Transverse colon (tissue), 4 donors: ENCODE measurements around the gene GRPEL1. TPM values are rescaled to one million over a fixed set of nuclear protein-coding genes. Genes with fewer than 3 reads are reported as not detected.

Experiments used
- DNase-seq: peaks from one replicate; pipeline ENCODE4 v3.0.0-alpha.2; 2019
- H3K27ac ChIP-seq, 4 donors: fragments of 200-600 bp; sonication (generic); 2 replicates each; pipeline ENCODE4 v1.5.1; 2016 to 2018; ENCODE audit warnings: inconsistent platforms in 4 of 4
- H3K27me3 ChIP-seq: fragments of 200-600 bp; sonication (generic); 2 replicates; pipeline ENCODE4 v1.5.1; 2017; ENCODE audit warnings: inconsistent platforms
- H3K36me3 ChIP-seq, 4 donors: fragments of 200-600 bp; sonication (generic); 2 replicates each; pipeline ENCODE4 v1.5.1; 2017 to 2019; ENCODE audit warnings: inconsistent platforms in 4 of 4
- H3K4me1 ChIP-seq, 4 donors: fragments of 200-600 bp; sonication (generic); 2 replicates each; pipeline ENCODE4 v1.5.1; 2017 to 2020; ENCODE audit warnings: inconsistent platforms in 4 of 4
- H3K4me3 ChIP-seq, 4 donors: fragments of 200-600 bp; sonication (generic); 1 replicate in 1 of 4; 2 replicates in 3 of 4; pipeline versions ENCODE4 v1.5.1 to v1.6.1; 2017 to 2019; ENCODE audit warnings: inconsistent platforms in 4 of 4
- H3K9me3 ChIP-seq, 2 donors: fragments of 200-600 bp; sonication (generic); 2 replicates each; pipeline ENCODE4 v1.5.1; 2017 to 2019; ENCODE audit warnings: inconsistent platforms in 2 of 2
- EP300 ChIP-seq: sonication (generic); formaldehyde crosslinking; IDR thresholded peaks from one replicate; pipeline ENCODE4 v1.6.1; 2017; ENCODE audit warnings: antibody characterized with exemption, low read depth
- POLR2A ChIP-seq: fragments of 450-650 bp; IDR thresholded peaks from one replicate; pipeline ENCODE4 v1.6.1; 2016; ENCODE audit warnings: antibody characterized with exemption, mild to moderate bottlenecking, moderate library complexity
- POLR2AphosphoS5 ChIP-seq, 3 donors: sonication (generic); formaldehyde crosslinking; IDR thresholded peaks; one replicate each; pipeline ENCODE4 v1.6.1; 2016; ENCODE audit warnings: antibody characterized with exemption in 3 of 3
- WGBS, 2 donors: methylation state at CpG; one replicate each; pipeline ENCODE4 v1.1.5; 2018; ENCODE audit warnings: low coverage in 1 of 2; 5-methylcytosine and 5-hydroxymethylcytosine counted together
- in situ Hi-C, 4 donors: fragments of 200-750 bp; cut with MboI; loops; one replicate each; pipeline versions ENCODE4 v1.15.0 to v1.15.1; 2017; ENCODE audit warnings: low sequenced_read_pairs in 3 of 4, low pct_ligation_motif_present in 1 of 4, low pct_unique_long_range_greater_than_20kb in 1 of 4
- intact Hi-C: fragments of 100-400 bp; cut with DNase I; formaldehyde crosslinking; loops from one replicate; pipeline ENCODE4 v1.15.1; 2023; ENCODE audit warnings: low total_unique reads
- total RNA-seq, 4 donors: library from RNA; depleted of rRNA; stranded (reverse); fragments of >200 nt; gene quantifications; one replicate each; pipeline ENCODE4 v1.1.0, GENCODE V29; 2016
- TF ChIP-seq, protein P1 (sequence below), 5 experiments: fragments of 200-600 bp in 3 of 5; fragments of 450-650 bp in 2 of 5; sonication (generic) in 3 of 5; IDR thresholded peaks; 1 replicate in 2 of 5; 2 replicates in 3 of 5; pipeline ENCODE4 v1.5.1; 2016 to 2017; ENCODE audit warnings: antibody characterized with exemption in 5 of 5, inconsistent platforms in 3 of 5, mild to moderate bottlenecking in 2 of 5, moderate library complexity in 1 of 5

The GRPEL1 gene
- total RNA-seq, 4 donors from 2014 or later: 1.1 to 22.0 (median 12.5) TPM

GRCh38 chr4:7107166-7107905 is 39.5 kb upstream of the GRPEL1 start:
- intact Hi-C loops (no loop called here), in situ Hi-C loops (no loop called here)
- H3K27me3 ChIP-seq: no peaks in the 10 kb centered on the region
- no peak overlapping the region for H3K27ac ChIP-seq
- no peak overlapping the region for H3K4me3 ChIP-seq
- DNase-seq: no peak
- H3K36me3 ChIP-seq: no peaks in the 10 kb centered on the region
- TF ChIP-seq EP300: no peak
- no peak for TF ChIP-seq POLR2A
- TF ChIP-seq, protein P1, sequence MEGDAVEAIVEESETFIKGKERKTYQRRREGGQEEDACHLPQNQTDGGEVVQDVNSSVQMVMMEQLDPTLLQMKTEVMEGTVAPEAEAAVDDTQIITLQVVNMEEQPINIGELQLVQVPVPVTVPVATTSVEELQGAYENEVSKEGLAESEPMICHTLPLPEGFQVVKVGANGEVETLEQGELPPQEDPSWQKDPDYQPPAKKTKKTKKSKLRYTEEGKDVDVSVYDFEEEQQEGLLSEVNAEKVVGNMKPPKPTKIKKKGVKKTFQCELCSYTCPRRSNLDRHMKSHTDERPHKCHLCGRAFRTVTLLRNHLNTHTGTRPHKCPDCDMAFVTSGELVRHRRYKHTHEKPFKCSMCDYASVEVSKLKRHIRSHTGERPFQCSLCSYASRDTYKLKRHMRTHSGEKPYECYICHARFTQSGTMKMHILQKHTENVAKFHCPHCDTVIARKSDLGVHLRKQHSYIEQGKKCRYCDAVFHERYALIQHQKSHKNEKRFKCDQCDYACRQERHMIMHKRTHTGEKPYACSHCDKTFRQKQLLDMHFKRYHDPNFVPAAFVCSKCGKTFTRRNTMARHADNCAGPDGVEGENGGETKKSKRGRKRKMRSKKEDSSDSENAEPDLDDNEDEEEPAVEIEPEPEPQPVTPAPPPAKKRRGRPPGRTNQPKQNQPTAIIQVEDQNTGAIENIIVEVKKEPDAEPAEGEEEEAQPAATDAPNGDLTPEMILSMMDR (IDR thresholded peaks at IDR 0.05): no peak
- no peak for TF ChIP-seq POLR2AphosphoS5 (IDR thresholded peaks at IDR 0.05)
- WGBS, 2 donors: 83% methylated on average over 11 of the region's 11 CpGs; no CpG with 5 or more reads in 1 of the 2 donors
- peaks cover 6 to 19% (median 17%) of the 10 kb centered on the region in 4 donors for H3K4me1 ChIP-seq
- H3K9me3 ChIP-seq: no peaks in the 10 kb centered on the region

- TF ChIP-seq POLR2A (no peak), EP300 (no peak)
- TF ChIP-seq, protein P1 (IDR thresholded peaks at IDR 0.05): no peak
- no peak for DNase-seq
Measured at GRCh38 chr4:7105276-7105675, 37.4 kb upstream of the GRPEL1 start.

GRCh38 chr4:7104366-7105031 is 36.6 kb upstream of the GRPEL1 start:
- in situ Hi-C loops (no loop called here), intact Hi-C loops (no loop called here)
- Histone ChIP-seq H3K27ac (peak overlapping the region; percentile 81 to 91 (median 84)), H3K36me3 (no peaks in the 10 kb centered on the region), H3K4me3 (no peak overlapping the region), H3K4me1 (peaks cover 11 to 26% (median 25%) of the 10 kb centered on the region in 4 donors), H3K27me3 (no peaks in the 10 kb centered on the region), H3K9me3 (no peaks in the 10 kb centered on the region)
- TF ChIP-seq POLR2A (no peak), EP300 (no peak), POLR2AphosphoS5 (IDR thresholded peaks at IDR 0.05) (no peak)
- TF ChIP-seq, protein P1 (IDR thresholded peaks at IDR 0.05): no peak
- DNase-seq: no peak
- WGBS, 2 donors: 60 to 81% methylated on average over 1 to 7 of the region's 7 CpGs

More at GRCh38 chr4:7105276-7105675, 37.4 kb upstream of the GRPEL1 start:
- Histone ChIP-seq H3K4me3 (no peak overlapping the region), H3K36me3 (no peaks in the 10 kb centered on the region), H3K27me3 (no peaks in the 10 kb centered on the region), H3K9me3 (no peaks in the 10 kb centered on the region), H3K27ac (no peak overlapping the region), H3K4me1 (peaks cover 11 to 26% (median 25%) of the 10 kb centered on the region in 4 donors)
- 64% methylated on average over 15 of the region's 15 CpGs; no CpG with 5 or more reads in 1 of the 2 donors for WGBS, 2 donors
- intact Hi-C loops: no loop called here
- in situ Hi-C loops: no loop called here

DNA sequence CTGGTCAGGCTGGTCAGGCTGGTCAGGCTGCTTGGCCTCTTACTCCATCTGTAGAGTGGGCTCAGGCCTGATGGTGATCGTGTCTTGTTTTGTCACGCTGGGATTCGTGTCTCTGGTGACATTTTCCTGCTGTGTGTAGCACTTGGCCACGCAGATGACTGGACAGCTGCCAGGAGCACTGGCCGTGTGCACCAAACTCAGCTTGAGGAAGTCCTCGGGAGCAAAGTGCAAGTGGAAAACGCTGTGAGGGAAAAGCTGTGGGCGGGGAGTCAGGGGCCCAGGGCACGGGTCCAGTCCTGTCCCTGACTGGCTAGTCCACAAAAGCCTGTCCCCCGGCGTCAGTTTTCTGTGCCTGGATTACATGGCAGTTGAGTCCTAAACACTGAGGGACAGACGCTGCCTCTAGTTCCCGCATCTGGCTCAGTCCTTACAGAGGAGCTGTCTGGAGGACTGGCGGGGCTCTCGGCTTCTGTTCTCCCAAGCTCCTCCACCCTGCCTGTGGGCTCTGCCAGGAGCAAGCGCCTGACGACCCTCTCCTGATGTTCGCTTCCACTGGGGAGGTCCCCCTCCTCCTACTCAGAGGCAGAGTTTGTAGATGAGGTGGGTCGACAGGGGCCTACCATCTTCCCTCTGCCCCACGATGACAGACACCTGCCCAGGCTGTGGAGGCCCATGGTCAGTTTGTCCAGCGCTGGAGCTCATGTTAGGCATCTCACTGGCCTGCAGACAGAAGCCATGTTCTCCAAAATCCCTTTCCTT is 35.9 kb upstream of the GRPEL1 start:
- in situ Hi-C loops: no loop called here
- peak; percentile 35 for TF ChIP-seq POLR2A
- peak in 1 of 3 donors; percentile 4 for TF ChIP-seq POLR2AphosphoS5 (IDR thresholded peaks at IDR 0.05)
- TF ChIP-seq, protein P1 (IDR thresholded peaks at IDR 0.05): no peak
- no peak for TF ChIP-seq EP300
- Histone ChIP-seq H3K4me3 (peak overlapping the region in 3 of 4 donors; percentile 51 to 61 (median 56)), H3K27ac (peak overlapping the region; percentile 81 to 91 (median 84)), H3K27me3 (no peaks in the 10 kb centered on the region), H3K4me1 (peaks cover 11 to 26% (median 25%) of the 10 kb centered on the region in 4 donors), H3K36me3 (no peaks in the 10 kb centered on the region), H3K9me3 (no peaks in the 10 kb centered on the region)
- intact Hi-C loops: no loop called here
- 28% methylated on average over 20 of the region's 21 CpGs; no CpG with 5 or more reads in 1 of the 2 donors for WGBS, 2 donors
- peak; percentile 86 for DNase-seq
